GM18861 (cell line): ENCODE data around the gene KCNA10.

Experiments used
- ATAC-seq: cut with Tn5 transposase; IDR thresholded peaks from one replicate; pipeline ENCODE4 v1.9.1; 2021; ENCODE audit not compliant: unreplicated experiment

Gene KCNA10

GRCh38 chr1:110478886-110479285 is 40.1 kb downstream of the KCNA10 start:
- no peak for ATAC-seq

DNA sequence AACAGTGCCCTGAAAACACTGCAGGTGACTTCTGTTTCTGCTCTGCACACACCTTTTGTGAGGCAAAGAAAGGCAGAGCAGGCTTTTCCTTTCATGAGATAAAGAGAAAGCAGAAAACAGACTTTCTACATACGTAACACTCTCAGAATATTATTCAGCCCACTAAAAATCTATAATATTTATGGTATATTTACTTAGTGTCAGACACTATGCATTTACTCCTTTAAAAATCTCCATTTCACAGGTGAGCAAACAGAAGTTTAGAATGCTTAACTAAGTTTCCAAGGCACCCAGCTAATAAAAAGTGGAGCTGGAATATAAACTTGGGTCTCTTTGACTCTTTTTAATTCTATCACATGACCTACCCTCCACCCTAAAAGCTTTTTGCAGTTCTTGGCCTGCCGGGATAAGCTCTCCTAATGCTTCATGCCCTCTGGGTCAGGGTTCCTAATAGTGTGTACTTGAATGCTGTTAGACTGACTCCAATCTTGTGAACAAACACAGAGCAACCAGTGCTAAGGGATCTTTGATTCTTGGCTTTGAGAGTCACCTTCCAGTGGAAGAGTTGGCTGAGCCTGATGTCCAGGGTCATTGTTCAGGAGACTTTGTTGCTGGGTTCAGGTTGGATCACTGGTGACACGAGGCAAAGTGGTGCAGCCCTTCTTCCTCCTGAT is 40.9 kb downstream of the KCNA10 start:
- ATAC-seq, result no peak

- ATAC-seq, result no peak
Measured at GRCh38 chr1:110477445-110477957, 41.5 kb downstream of the KCNA10 start.

DNA sequence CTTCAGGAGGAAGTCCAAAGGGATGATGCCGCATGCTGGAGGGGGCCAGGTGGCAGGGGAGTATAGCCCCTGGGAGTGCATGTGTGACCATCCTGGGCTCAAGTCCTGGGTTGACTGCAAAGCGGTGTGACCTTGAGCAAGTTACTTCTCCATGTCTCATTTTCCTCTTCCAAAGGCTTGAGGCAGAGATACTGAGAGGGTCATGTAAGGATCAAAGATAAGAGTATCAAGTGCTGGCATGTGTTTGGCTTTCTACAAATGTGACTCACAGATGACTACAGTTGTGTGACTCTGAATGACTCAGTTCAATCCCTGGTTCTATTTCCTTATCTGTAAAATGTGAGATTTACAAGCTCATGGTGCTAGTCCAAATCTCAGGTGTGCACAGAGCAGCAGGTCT is 41.9 kb downstream of the KCNA10 start:
- ATAC-seq, result no peak

GRCh38 chr1:110476028-110476765 is 42.8 kb downstream of the KCNA10 start:
- ATAC-seq, result no peak

DNA sequence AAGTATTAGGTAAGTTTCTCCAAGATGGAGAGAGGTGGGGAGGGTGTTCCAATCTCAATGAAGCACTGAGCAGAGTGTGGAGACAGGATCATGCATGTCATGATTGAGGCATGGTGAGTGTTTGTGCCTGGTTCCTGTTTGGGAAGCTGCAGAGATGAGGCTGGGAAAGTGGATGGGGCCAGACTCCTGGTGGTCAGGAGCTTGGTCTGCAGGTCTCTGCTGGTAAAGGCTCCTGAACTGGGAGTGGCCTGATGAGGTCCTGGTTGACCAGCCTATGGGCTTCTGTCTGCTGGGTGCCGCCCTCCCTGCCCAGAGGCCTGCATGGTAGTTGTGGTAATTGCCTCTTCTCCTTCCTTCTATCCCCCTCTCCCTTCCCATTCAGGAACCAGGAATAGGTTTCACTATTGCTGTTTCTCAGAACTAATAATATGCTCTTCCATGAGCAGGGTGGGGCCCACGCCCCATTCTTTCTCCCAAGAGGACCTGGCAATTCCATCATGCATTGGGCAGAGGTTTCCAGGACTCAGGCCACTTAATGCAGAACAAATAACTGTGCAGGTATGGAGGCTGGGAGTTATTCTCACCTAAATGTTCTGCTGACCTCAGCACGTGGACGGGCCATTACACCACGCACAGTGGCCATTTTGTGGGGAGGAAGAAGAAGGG is 43.5 kb downstream of the KCNA10 start:
- ATAC-seq, result no peak

DNA sequence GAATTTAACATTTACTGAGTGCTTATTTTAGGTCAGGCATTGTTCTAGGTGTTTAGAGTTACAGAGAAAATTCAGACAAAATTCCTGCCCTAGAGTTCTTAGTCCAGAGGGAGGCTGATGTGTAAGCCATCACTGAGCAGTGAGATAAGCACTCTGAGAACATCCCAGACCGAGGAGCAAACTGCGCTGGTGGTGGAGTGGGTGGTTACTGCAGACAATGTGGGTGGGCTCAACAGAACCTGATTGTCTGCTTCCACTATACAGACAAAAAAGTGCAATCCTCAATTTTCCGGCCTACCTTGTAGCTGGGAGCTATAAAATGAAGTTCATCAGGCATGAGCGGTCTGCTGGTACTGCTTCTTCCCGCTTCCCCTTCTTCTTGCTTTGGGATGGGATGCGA is 44.5 kb downstream of the KCNA10 start:
- ATAC-seq, result no peak

DNA sequence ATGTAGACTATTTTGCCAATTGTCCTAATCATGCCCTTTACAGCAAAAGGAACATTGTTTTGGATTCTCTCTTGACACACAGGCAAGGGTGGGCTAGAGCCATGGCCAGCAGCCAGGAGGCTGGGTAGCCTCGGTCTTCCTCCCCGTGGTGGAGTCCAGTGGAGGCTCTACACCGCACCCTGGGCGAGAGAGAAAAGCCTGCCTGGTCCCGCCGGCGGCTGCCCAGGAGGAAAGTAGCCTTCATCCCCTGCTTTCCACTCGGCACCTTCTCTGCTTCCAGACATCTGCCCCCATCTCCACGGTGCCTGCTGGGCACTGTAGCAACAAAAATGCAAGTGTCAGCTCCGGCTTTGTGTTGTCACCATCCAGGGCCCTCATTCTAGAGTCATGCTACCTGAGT is 46.4 kb downstream of the KCNA10 start:
- no peak for ATAC-seq

GRCh38 chr1:110471131-110471530 is 47.8 kb downstream of the KCNA10 start:
- no peak for ATAC-seq
